ENCODE measurements around the gene UBE2E2. TPM values are rescaled to one million over a fixed set of nuclear protein-coding genes. Genes with fewer than 3 reads are reported as not detected.

UBE2E2 gene
- total and polyA plus RNA-seq, 2 donors from 2014 or later, result 40.9 to 61.7 TPM

GRCh38 chr3:23368731-23369130 is 165.6 kb downstream of the UBE2E2 start:
- no peaks in the 10 kb centered on the region for H3K36me3 ChIP-seq (ENCODE audit: control insufficient read depth in 2 of 3, insufficient read depth in 3 of 3, low read length in 3 of 3)
- DNase-seq, result no peak
- no peak overlapping the region for H3K27ac ChIP-seq (ENCODE audit: low read depth in 2 of 2, low read length in 2 of 2)
- FAIRE-seq, result no peak
- no peaks in the 10 kb centered on the region for H3K27me3 ChIP-seq (ENCODE audit: control insufficient read depth, insufficient read depth, low read length)
- no peak overlapping the region for H3K4me3 ChIP-seq (ENCODE audit: low read length in 3 of 3)
- intact Hi-C loops (cut with DNase I), result no loop called here
- no peak overlapping the region for H3K9ac ChIP-seq (ENCODE audit: low read length in 3 of 3)
- TF ChIP-seq, protein P1, sequence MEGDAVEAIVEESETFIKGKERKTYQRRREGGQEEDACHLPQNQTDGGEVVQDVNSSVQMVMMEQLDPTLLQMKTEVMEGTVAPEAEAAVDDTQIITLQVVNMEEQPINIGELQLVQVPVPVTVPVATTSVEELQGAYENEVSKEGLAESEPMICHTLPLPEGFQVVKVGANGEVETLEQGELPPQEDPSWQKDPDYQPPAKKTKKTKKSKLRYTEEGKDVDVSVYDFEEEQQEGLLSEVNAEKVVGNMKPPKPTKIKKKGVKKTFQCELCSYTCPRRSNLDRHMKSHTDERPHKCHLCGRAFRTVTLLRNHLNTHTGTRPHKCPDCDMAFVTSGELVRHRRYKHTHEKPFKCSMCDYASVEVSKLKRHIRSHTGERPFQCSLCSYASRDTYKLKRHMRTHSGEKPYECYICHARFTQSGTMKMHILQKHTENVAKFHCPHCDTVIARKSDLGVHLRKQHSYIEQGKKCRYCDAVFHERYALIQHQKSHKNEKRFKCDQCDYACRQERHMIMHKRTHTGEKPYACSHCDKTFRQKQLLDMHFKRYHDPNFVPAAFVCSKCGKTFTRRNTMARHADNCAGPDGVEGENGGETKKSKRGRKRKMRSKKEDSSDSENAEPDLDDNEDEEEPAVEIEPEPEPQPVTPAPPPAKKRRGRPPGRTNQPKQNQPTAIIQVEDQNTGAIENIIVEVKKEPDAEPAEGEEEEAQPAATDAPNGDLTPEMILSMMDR (IDR thresholded peaks at IDR 0.05; ENCODE audit: borderline replicate concordance, extremely low read depth, insufficient read depth), result no peak
- peaks cover 0 to 5% (median 0%) of the 10 kb centered on the region in 3 donors for H3K9me3 ChIP-seq (ENCODE audit: control insufficient read depth in 2 of 3, insufficient read depth in 1 of 3, low read length in 3 of 3)
- no peaks in the 10 kb centered on the region for H3K4me1 ChIP-seq (ENCODE audit: control insufficient read depth in 2 of 3, insufficient read depth in 2 of 3, low read depth in 1 of 3, low read length in 3 of 3)

GRCh38 chr3:23372285-23372684 is 169.2 kb downstream of the UBE2E2 start:
- no peak overlapping the region for H3K4me3 ChIP-seq (ENCODE audit: low read length in 3 of 3)
- H3K9ac ChIP-seq (ENCODE audit: low read length in 3 of 3), result no peak overlapping the region
- TF ChIP-seq, protein P1 (IDR thresholded peaks at IDR 0.05; ENCODE audit: borderline replicate concordance, extremely low read depth, insufficient read depth), result no peak
- no peak for DNase-seq
- H3K27ac ChIP-seq (ENCODE audit: low read depth in 2 of 2, low read length in 2 of 2), result no peak overlapping the region
- H3K9me3 ChIP-seq (ENCODE audit: control insufficient read depth in 2 of 3, insufficient read depth in 1 of 3, low read length in 3 of 3), result no peaks in the 10 kb centered on the region
- no peak for FAIRE-seq
- no peaks in the 10 kb centered on the region for H3K27me3 ChIP-seq (ENCODE audit: control insufficient read depth, insufficient read depth, low read length)
- no peaks in the 10 kb centered on the region for H3K4me1 ChIP-seq (ENCODE audit: control insufficient read depth in 2 of 3, insufficient read depth in 2 of 3, low read depth in 1 of 3, low read length in 3 of 3)
- no peaks in the 10 kb centered on the region for H3K36me3 ChIP-seq (ENCODE audit: control insufficient read depth in 2 of 3, insufficient read depth in 3 of 3, low read length in 3 of 3)
- intact Hi-C loops (cut with DNase I), result no loop called here

DNA sequence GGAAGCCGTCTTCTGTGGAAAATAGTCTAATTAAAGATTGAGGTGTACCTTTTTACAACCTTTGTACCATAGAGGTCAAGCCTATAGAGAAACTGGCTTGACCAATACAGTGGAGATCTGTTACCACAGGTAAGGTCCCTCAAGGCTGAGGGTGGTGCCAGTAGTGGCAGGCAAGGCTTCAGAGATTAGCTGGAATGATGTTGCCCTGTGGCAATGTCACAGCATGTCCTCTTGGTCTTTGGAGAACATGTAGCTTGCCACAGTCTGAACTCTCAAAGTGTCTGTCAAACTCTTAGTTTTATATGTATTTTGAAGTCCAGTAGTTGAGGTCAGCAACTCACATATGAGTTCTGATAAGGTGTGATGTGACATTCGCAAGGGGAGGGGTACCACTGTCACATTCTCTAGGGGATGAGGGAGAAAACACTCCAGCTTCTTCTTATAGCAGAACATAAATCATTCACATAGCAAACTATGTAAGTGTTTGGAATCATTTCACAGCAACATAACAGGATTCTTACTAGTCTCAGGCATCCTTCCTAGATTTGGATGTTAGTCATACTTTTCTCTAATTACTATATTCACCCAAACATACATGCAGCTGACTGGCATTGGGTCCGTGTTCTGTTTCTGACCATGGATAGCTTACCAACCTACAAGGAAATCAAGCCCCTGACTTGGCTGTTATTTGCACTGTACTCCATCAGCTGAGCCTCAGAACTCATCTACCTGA is 173.6 kb downstream of the UBE2E2 start:
- Histone ChIP-seq H3K9ac (ENCODE audit: low read length in 3 of 3) (no peak overlapping the region), H3K27me3 (ENCODE audit: control insufficient read depth, insufficient read depth, low read length) (no peaks in the 10 kb centered on the region), H3K4me1 (ENCODE audit: control insufficient read depth in 2 of 3, insufficient read depth in 2 of 3, low read depth in 1 of 3, low read length in 3 of 3) (no peaks in the 10 kb centered on the region), H3K9me3 (ENCODE audit: control insufficient read depth in 2 of 3, insufficient read depth in 1 of 3, low read length in 3 of 3) (no peaks in the 10 kb centered on the region), H3K27ac (ENCODE audit: low read depth in 2 of 2, low read length in 2 of 2) (no peak overlapping the region), H3K4me3 (ENCODE audit: low read length in 3 of 3) (no peak overlapping the region), H3K36me3 (ENCODE audit: control insufficient read depth in 2 of 3, insufficient read depth in 3 of 3, low read length in 3 of 3) (no peaks in the 10 kb centered on the region)
- no peak for FAIRE-seq
- intact Hi-C loops (cut with DNase I), result no loop called here
- DNase-seq, result no peak
- TF ChIP-seq, protein P1 (IDR thresholded peaks at IDR 0.05; ENCODE audit: borderline replicate concordance, extremely low read depth, insufficient read depth), result no peak
